OCI-LY1 (cell line): ENCODE data around the gene TPCN1.

Experiments
- CTCF ChIP-seq: fragments of 200-600 bp; sonication (generic), shearing (Covaris generic); IDR thresholded peaks from 2 replicates; pipeline ENCODE4 v1.5.1; 2017; ENCODE audit warnings: mild to moderate bottlenecking, antibody characterized with exemption, low read length, moderate library complexity, mixed read lengths
- EZH2 ChIP-seq: fragments of 200-600 bp; sonication (generic), shearing (Covaris generic); IDR thresholded peaks from 2 replicates; pipeline ENCODE4 v1.8.0; 2017; ENCODE audit warnings: borderline replicate concordance, mixed run types, mild to moderate bottlenecking, antibody characterized with exemption, low read length, moderate library complexity, mixed read lengths

GRCh38 chr12:113236539-113237399 lies 15.5 kb downstream of the TPCN1 start:
- TF ChIP-seq EZH2 (no peak), CTCF (no peak)
